ENCODE data around the gene LRRC4B.
"Not testable (repeated sequence)": the region's sequence is repeated elsewhere in the genome, so short reads cannot be mapped to it uniquely, and the experiment has no call there.

- TF ChIP-seq, protein P1, sequence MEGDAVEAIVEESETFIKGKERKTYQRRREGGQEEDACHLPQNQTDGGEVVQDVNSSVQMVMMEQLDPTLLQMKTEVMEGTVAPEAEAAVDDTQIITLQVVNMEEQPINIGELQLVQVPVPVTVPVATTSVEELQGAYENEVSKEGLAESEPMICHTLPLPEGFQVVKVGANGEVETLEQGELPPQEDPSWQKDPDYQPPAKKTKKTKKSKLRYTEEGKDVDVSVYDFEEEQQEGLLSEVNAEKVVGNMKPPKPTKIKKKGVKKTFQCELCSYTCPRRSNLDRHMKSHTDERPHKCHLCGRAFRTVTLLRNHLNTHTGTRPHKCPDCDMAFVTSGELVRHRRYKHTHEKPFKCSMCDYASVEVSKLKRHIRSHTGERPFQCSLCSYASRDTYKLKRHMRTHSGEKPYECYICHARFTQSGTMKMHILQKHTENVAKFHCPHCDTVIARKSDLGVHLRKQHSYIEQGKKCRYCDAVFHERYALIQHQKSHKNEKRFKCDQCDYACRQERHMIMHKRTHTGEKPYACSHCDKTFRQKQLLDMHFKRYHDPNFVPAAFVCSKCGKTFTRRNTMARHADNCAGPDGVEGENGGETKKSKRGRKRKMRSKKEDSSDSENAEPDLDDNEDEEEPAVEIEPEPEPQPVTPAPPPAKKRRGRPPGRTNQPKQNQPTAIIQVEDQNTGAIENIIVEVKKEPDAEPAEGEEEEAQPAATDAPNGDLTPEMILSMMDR (conservative IDR thresholded peaks at IDR 0.05) = not testable (repeated sequence)
- not testable (repeated sequence) for TF ChIP-seq ZFX (IDR thresholded peaks at IDR 0.05)
Observed at GRCh38 chr19:50528052-50528451, 40.2 kb downstream of the LRRC4B start.

All from C4-2B (cell line).